T1000 (cell line): ENCODE data around the gene CSN2.
"Not testable (repeated sequence)": the region's sequence is repeated elsewhere in the genome, so short reads cannot be mapped to it uniquely, and the experiment has no call there.

Experiments
- DNase-seq: peaks from one replicate; lab custom pipeline; 2025; ENCODE audit warnings: mixed read lengths; lab: John Stamatoyannopoulos, UW

Gene CSN2

GRCh38 chr4:69965628-69966027 is at the start of gene CSN2:
Gene CSN2 (minus strand): TSS chr4:69965728. CDS start chr4:69960995, 4,733 bp downstream.
- DNase-seq: no peak

GRCh38 chr4:70008771-70009170 is 43.2 kb upstream of the CSN2 start:
- DNase-seq: no peak

GRCh38 chr4:70002507-70002906 is 37.0 kb upstream of the CSN2 start:
- DNase-seq: no peak

- DNase-seq: no peak
Measured at GRCh38 chr4:70000711-70001110, 35.2 kb upstream of the CSN2 start.

GRCh38 chr4:69999420-69999819 is 33.9 kb upstream of the CSN2 start:
- no peak for DNase-seq

GRCh38 chr4:69995526-69996016 is 30.0 kb upstream of the CSN2 start, which contains the start of gene STATH:
Gene STATH (plus strand): TSS chr4:69995966. CDS start chr4:69998438, 2,472 bp downstream.
- no peak for DNase-seq

- DNase-seq: no peak
Measured at GRCh38 chr4:69994782-69995181, 29.3 kb upstream of the CSN2 start.

GRCh38 chr4:69991016-69991415 is 25.5 kb upstream of the CSN2 start:
- DNase-seq: no peak

- DNase-seq: no peak
Measured at GRCh38 chr4:69986663-69987062, 21.1 kb upstream of the CSN2 start.

GRCh38 chr4:69984030-69984443 is 18.5 kb upstream of the CSN2 start:
- no peak for DNase-seq

GRCh38 chr4:69977582-69977981 is 12.1 kb upstream of the CSN2 start:
- DNase-seq: no peak

GRCh38 chr4:69974631-69975030 is 9.1 kb upstream of the CSN2 start:
- no peak for DNase-seq

- DNase-seq: no peak
Measured at GRCh38 chr4:69970071-69970470, 4.5 kb upstream of the CSN2 start.

- DNase-seq: no peak
Measured at GRCh38 chr4:69957209-69957608, 8.3 kb downstream of the CSN2 start.

GRCh38 chr4:69951602-69952001 is 13.9 kb downstream of the CSN2 start:
- no peak for DNase-seq

- no peak for DNase-seq
Measured at GRCh38 chr4:69936566-69936965, 29.0 kb downstream of the CSN2 start.

- DNase-seq: no peak
Measured at GRCh38 chr4:69934150-69934549, 31.4 kb downstream of the CSN2 start.

- no peak for DNase-seq
Measured at GRCh38 chr4:69930768-69931167, 34.8 kb downstream of the CSN2 start, which contains the start of gene CSN1S1. Gene CSN1S1 (plus strand): TSS chr4:69931068. CDS start chr4:69932556, 1,488 bp downstream.

- not testable (repeated sequence) for DNase-seq
Measured at GRCh38 chr4:69923782-69924410, 41.6 kb downstream of the CSN2 start.

GRCh38 chr4:69920874-69921273 is 44.7 kb downstream of the CSN2 start:
- DNase-seq: no peak

- DNase-seq: no peak
Measured at GRCh38 chr4:69910016-69910782, 55.3 kb downstream of the CSN2 start.

GRCh38 chr4:69909195-69909594 is 56.3 kb downstream of the CSN2 start:
- DNase-seq: no peak

GRCh38 chr4:69907151-69907550 is 58.4 kb downstream of the CSN2 start:
- DNase-seq: no peak
